Muscle of leg (tissue), 11 donors: Measurements from ENCODE around the gene LHB. TPM values are rescaled to one million over a fixed set of nuclear protein-coding genes. Genes with fewer than 3 reads are reported as not detected.
A peak's percentile ranks its signal among the peaks of the same experiment; 100 is the strongest.
"Not testable (repeated sequence)": the region's sequence is repeated elsewhere in the genome, so short reads cannot be mapped to it uniquely, and the experiment has no call there.

Experiments used
- DNase-seq: peaks from one replicate; pipeline ENCODE4 v3.0.0; 2013
- H3K27ac ChIP-seq: one replicate; pipeline ENCODE4 v1.5.1; 2013; ENCODE audit warnings: mild to moderate bottlenecking, low read length, control low read depth
- H3K27me3 ChIP-seq: one replicate; pipeline ENCODE4 v1.6.1; 2013; ENCODE audit warnings: low read length; ENCODE audit not compliant: control insufficient read depth, insufficient read depth
- H3K36me3 ChIP-seq: one replicate; pipeline ENCODE4 v1.6.1; 2013; ENCODE audit warnings: low read length; ENCODE audit not compliant: control insufficient read depth, insufficient read depth
- H3K4me1 ChIP-seq: one replicate; pipeline ENCODE4 v1.6.1; 2013; ENCODE audit warnings: low read length; ENCODE audit not compliant: control insufficient read depth, insufficient read depth
- H3K4me3 ChIP-seq: one replicate; pipeline ENCODE4 v1.5.1; 2013; ENCODE audit warnings: low read length, control low read depth
- H3K9me3 ChIP-seq: replicated peaks from 2 replicates; pipeline ENCODE4 v1.6.1; 2013; ENCODE audit warnings: low read depth, low read length; ENCODE audit not compliant: control insufficient read depth
- WGBS: methylation state at CpG from one replicate; pipeline ENCODE4 v1.1.5; 2013; ENCODE audit warnings: missing lambda C conversion rate; ENCODE audit not compliant: insufficient coverage; 5-methylcytosine and 5-hydroxymethylcytosine counted together
- polyA plus RNA-seq, 8 donors: library from polyadenylated mRNA; unstranded; fragments of 120-200 nt; gene quantifications; one replicate each; pipeline versions ENCODE4 v1.2.1 to v1.2.3, GENCODE V29; 2013; ENCODE audit warnings: inconsistent platforms in 1 of 8, low replicate concordance in 1 of 8; ENCODE audit not compliant: insufficient read length in 8 of 8, insufficient read depth in 1 of 8
- total RNA-seq: library from RNA; stranded (reverse); fragments of 120-200 nt; gene quantifications from one replicate; pipeline ENCODE4 v1.2.4, GENCODE V29; 2013

LHB gene
- total and polyA plus RNA-seq, 9 donors = not detected

- not testable (repeated sequence) for H3K27ac ChIP-seq, H3K9me3 ChIP-seq, H3K36me3 ChIP-seq, DNase-seq
- peaks cover 72% of the 10 kb centered on the region for H3K27me3 ChIP-seq
- peaks cover 22% of the 10 kb centered on the region for H3K4me1 ChIP-seq
- peak overlapping the region; percentile 51 for H3K4me3 ChIP-seq
- 6% methylated on average over 13 of the region's 34 CpGs for WGBS
Observed at GRCh38 chr19:49056902-49057596, 40.2 kb upstream of the LHB start.

- peaks cover 22% of the 10 kb centered on the region for H3K4me1 ChIP-seq
- no peak overlapping the region for H3K27ac ChIP-seq
- no peaks in the 10 kb centered on the region for H3K36me3 ChIP-seq
- H3K27me3 ChIP-seq = peaks cover 68% of the 10 kb centered on the region
- DNase-seq = peak; percentile 54
- no peaks in the 10 kb centered on the region for H3K9me3 ChIP-seq
- H3K4me3 ChIP-seq = peak overlapping the region; percentile 51
- under 1% methylated on average over 53 of the region's 63 CpGs for WGBS
Observed at GRCh38 chr19:49056101-49056901, 39.4 kb upstream of the LHB start.

GRCh38 chr19:49050376-49051033 is 33.6 kb upstream of the LHB start:
- not testable (repeated sequence) for H3K27ac ChIP-seq, DNase-seq, H3K4me3 ChIP-seq, H3K9me3 ChIP-seq, H3K4me1 ChIP-seq, H3K36me3 ChIP-seq
- 80% methylated on average over 15 of the region's 24 CpGs for WGBS
- H3K27me3 ChIP-seq = peaks cover 15% of the 10 kb centered on the region

- not testable (repeated sequence) for H3K9me3 ChIP-seq, H3K4me1 ChIP-seq
Observed at GRCh38 chr19:49049834-49050233, 32.9 kb upstream of the LHB start.

GRCh38 chr19:49049011-49049410 is 32.1 kb upstream of the LHB start, which contains the start of gene CGB8:
Gene CGB8 (minus strand): TSS chr19:49049111. CDS start chr19:49048739, 372 bp downstream.
- H3K36me3 ChIP-seq, H3K27ac ChIP-seq, H3K4me3 ChIP-seq, H3K9me3 ChIP-seq, H3K4me1 ChIP-seq, DNase-seq, H3K27me3 ChIP-seq: not testable (repeated sequence)
- 52% methylated on average over 2 of the region's 12 CpGs for WGBS

More at GRCh38 chr19:49049834-49050233, 32.9 kb upstream of the LHB start:
- DNase-seq, H3K4me3 ChIP-seq, H3K27ac ChIP-seq, H3K27me3 ChIP-seq, H3K36me3 ChIP-seq: not testable (repeated sequence)
- no CpG with 5 or more reads among the region's 4 CpGs for WGBS

GRCh38 chr19:49043548-49043947 is 26.7 kb upstream of the LHB start, which contains the start of gene CGB5:
Gene CGB5 (plus strand): TSS chr19:49043848. CDS start chr19:49044210, 362 bp downstream.
- H3K4me1 ChIP-seq, H3K36me3 ChIP-seq, H3K27ac ChIP-seq, DNase-seq, H3K27me3 ChIP-seq, H3K9me3 ChIP-seq, H3K4me3 ChIP-seq: not testable (repeated sequence)
- WGBS = no CpG with 5 or more reads among the region's 15 CpGs

GRCh38 chr19:49042666-49043065 is 25.8 kb upstream of the LHB start:
- H3K27ac ChIP-seq = not testable (repeated sequence)
- WGBS = no CpG with 5 or more reads among the region's 4 CpGs

GRCh38 chr19:49042177-49042576 is 25.3 kb upstream of the LHB start:
- Histone ChIP-seq H3K4me1 (no peaks in the 10 kb centered on the region), H3K27me3 (no peaks in the 10 kb centered on the region), H3K36me3 (no peaks in the 10 kb centered on the region), H3K27ac (no peak overlapping the region), H3K9me3 (no peaks in the 10 kb centered on the region), H3K4me3 (no peak overlapping the region)
- 73% methylated on average over 11 of the region's 17 CpGs for WGBS
- DNase-seq = no peak

More at GRCh38 chr19:49042666-49043065, 25.8 kb upstream of the LHB start:
- H3K9me3 ChIP-seq, H3K4me1 ChIP-seq, DNase-seq, H3K27me3 ChIP-seq, H3K36me3 ChIP-seq, H3K4me3 ChIP-seq: not testable (repeated sequence)

- H3K9me3 ChIP-seq = not testable (repeated sequence)
Observed at GRCh38 chr19:49039736-49040135, 22.8 kb upstream of the LHB start.

More at GRCh38 chr19:49039736-49040135, 22.8 kb upstream of the LHB start:
- no CpG with 5 or more reads among the region's 9 CpGs for WGBS
- H3K4me1 ChIP-seq, H3K4me3 ChIP-seq, H3K27me3 ChIP-seq, H3K36me3 ChIP-seq, DNase-seq, H3K27ac ChIP-seq: not testable (repeated sequence)
